NCI-H2081 (cell line): ENCODE measurements around the gene KBTBD3.

Experiments
- DNase-seq, 2 experiments: peaks; one replicate each; lab custom pipeline; 2025; lab: John Stamatoyannopoulos, UW

The KBTBD3 gene, protein sequence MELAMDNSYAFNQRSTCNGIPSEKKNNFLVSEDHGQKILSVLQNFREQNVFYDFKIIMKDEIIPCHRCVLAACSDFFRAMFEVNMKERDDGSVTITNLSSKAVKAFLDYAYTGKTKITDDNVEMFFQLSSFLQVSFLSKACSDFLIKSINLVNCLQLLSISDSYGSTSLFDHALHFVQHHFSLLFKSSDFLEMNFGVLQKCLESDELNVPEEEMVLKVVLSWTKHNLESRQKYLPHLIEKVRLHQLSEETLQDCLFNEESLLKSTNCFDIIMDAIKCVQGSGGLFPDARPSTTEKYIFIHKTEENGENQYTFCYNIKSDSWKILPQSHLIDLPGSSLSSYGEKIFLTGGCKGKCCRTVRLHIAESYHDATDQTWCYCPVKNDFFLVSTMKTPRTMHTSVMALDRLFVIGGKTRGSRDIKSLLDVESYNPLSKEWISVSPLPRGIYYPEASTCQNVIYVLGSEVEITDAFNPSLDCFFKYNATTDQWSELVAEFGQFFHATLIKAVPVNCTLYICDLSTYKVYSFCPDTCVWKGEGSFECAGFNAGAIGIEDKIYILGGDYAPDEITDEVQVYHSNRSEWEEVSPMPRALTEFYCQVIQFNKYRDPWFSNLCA

DNA sequence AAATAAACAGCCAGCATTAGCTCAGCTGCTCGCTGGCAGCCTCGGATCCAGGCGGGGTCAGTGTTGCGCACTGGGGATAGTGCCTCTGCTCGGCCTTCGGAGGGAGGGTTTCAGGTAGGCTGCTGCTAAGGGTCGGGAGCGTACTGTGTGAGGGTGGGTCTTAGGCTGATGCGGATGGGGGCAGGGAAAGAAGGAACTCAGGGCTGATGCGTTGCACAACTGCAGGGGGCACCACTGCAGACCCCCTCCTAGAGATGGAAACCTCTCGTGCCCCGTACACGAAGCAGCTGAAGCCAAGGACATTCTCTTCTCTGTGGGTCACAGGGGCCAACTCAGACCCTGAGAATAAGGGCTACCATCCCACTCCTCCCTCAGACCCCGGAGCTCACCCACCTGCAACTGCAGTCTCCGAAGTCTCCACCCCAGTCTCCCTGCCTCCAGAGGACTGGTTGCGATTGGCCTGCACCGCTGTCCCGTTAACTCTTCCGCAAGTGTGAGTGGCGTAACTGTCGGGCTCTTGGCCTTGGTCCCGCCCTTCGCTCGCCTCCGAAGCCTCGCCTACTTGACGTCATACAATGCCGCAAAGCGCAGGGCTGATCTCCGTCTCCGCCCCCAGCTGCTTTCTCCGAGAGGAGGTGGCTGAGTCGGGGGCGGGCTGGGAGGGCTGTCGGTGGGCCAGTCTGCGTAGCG, at the start of gene KBTBD3:
Gene KBTBD3 (minus strand): TSS at position 429 of the 690 bp plus-strand sequence. CDS start 18,250 bp downstream, outside the sequence.
- DNase-seq = peak; percentile 99

DNA sequence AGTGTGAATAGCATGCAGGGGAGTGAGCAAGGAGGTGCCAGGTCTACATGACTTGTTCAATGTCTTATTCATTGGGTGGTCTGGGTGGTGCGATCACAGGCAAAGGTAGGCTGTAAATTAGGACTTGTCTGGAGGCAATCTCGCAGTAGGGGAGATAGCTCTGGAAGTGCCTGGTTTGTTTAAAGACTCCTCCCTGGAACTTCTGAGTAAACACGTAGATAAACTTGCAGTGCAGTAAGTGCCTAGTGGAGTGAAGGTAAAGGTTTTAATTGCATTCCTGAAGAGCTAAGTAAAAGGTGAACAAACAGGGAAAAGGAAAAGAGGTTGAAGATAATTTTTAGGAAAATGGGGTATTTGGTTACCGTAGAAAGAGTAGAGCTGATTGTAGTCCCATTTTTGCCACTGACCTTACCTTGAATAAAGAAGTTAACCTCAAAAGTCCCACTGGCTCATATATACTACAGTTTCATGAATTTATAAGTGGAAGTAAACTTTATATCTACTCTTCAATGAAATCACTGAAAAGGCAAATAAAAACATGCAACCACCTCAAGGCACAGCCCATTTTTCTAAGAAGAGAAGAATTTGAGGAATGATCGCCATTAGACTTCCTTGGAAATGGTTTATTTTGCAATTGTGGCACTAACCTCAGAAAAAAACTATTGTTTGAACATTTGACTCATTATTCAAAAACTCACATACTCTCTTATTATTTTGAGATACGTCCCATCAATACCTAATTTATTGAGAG, 44.6 kb upstream of the KBTBD3 start:
- DNase-seq = no peak

DNA sequence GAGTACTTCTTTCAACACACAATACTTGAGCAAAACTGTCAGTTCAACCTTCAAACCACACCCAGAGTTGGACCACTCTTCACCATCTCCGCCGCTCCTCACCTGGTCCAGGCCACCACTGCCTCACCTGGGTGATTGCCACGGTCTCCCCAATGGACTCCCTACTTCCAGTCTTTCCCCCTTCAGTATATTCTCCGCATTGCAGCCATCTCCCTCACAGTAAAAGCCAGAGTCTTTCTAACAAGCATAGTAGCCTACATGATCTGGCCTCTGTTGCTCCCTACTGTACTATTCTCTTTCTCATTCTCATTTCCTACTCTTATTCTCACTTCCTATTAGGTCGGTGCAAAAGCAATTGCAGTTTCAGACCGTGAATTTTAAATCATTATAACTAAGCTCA, 28.8 kb upstream of the KBTBD3 start:
- no peak for DNase-seq

DNA sequence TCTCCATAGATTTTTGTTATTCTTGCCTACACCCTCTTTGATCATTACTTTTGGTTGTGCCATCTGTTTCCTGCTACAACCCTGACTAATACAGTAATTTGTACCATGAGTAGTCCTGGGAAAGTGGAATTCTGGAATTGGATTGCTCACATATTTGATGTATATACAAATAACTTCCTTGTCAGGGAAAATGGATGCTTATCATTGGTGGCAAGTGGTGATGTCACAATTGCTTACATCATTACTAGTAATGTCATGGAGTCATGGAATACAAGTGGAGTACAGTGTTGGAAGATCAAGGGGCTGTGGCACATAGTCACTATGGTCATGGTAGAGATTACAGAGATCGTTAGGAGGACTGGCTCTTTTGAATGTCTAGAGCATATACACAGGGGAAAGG, 24.7 kb upstream of the KBTBD3 start:
- no peak for DNase-seq

DNA sequence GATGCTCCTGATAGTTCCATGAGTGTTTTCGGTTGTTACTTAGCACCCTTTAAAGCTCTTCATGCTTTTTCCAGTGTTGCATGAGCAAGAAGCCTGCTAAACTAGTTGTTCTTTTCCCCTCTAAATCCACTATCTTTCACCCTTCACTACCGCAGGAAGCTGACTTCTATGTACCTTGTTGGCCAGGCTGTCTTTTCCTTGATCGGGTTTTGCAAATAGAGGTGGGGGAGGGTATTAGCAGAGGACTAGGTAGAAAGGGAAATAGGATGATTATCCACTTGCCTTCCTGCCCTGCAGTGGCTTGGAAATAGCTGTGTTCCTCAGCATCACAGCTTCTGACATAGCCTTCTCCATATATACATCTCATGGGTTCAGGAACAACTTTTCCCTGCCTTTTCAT, 24.2 kb upstream of the KBTBD3 start:
- no peak for DNase-seq

DNA sequence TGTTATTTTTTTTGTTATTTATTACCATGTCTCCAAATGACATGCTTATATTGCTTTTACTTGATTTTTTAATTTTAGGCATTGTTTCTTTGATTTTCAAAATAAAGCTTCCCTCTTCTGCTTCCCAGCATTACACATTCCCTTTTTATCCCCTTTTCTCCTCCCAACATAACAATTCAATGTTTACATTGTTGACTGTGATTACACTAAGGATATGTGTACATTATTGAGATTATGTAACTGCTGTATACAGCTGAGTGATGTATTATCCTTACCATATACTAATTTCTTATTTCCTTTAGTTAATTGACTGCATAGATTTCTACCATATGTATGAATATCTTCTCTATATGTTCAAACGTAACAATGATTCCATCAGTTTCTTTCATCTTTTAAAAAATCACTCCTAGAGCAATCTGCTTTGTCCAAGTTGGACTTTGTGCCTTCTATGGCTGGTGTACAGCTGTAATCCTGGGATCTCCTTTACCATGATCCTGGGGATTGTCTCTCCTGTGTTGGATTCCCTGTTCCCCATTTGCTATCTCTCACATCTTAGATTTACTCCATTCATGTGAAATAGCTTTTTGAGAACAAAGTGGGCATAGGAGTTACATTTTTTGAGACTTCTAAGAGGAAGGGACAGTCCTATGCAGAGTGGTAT, 21.9 kb upstream of the KBTBD3 start:
- DNase-seq = no peak

DNA sequence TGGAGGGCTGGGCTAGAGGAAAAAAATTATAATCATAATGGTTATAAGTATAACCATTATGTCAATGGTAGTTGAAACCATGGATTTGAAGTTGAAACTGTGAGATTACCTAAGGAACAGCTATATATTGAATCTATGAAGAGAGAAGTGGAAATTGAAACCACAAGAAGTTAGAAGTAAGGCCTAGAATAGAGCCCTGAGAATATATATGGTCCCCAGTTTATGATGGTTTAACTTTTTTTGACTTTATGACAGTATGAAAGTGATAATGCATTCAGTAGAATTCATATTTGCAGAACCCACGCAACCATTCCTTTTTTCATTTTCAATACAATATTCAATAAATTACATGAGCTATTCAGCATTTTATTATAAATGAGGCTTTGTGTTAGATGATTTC, 15.3 kb upstream of the KBTBD3 start:
- no peak for DNase-seq

DNA sequence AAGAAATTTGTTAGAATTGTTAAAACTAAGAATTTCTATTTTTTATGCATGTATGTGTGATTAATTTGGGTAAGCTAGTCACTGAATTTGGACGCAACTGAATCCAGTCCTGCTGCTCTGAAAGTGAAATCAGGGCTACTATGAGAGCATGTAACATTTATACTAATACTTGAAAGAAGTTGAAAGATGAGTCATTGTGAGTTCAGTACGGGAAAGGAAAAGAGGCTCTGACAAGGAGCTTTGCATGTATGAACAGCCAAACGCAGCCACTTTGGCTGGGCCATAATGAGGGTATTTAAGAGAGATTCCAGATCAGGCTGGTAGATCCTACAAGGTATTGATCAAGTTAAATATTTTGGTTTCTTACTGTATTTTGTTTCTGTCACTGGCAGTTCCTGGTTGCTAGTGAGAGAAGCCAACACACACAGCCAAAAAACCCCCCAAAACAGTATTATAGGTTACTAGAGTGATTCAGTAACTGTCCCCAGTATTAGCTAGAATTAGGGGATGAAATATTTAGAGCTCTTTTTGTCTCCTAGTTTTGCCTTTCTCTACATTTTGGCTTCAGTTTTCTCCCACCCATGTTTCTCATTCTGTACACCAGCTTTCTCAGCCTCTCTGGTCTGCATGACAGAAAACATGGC, 14.5 kb upstream of the KBTBD3 start:
- DNase-seq = no peak

DNA sequence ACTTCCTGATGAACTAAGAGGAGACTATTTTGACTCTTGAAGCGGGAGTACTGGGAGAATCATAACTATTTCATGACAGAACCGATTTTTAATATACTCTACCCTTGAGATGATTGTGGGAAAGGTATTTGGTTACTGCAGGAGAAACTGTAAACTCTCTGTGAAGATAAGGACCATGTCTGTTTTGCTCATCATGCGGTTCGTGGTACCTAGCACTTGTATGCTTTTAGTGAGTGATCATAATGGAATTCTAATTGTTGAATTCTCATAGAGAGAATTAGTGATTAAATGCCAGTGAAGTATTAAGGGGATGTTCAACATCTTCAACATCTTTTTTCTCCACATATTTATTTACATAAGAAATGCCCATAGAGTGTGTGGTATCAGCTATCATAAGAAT, 11.7 kb upstream of the KBTBD3 start:
- no peak for DNase-seq

DNA sequence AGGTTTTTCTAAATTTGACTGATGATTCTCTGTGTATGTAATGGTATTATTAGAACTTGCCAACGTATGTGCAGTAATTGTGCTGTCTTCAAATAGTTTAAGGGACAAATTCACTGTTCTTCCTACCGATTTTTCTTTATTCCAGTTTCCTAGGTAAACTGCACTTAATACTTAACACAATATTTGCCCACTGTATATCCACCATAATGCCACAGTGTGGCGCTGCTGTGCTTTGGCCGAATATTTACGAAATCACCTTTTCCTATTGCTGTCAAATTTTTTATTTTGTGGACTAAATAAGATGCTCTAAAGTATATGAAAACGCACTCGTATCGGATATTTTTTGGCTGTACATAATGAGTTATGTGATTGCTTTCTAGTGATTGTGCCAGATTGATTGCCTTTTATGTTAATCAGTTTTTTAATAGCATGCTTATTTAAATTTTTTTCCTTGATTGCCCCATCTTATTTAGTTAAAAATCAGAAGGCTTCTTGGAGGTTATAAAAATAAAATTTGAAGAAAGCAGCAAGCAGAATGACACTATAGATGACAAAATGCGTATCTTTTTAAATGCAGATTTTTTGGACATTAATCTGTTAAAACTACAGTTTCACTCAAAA, 10.8 kb upstream of the KBTBD3 start:
- peak; percentile 43 to 58 for DNase-seq

DNA sequence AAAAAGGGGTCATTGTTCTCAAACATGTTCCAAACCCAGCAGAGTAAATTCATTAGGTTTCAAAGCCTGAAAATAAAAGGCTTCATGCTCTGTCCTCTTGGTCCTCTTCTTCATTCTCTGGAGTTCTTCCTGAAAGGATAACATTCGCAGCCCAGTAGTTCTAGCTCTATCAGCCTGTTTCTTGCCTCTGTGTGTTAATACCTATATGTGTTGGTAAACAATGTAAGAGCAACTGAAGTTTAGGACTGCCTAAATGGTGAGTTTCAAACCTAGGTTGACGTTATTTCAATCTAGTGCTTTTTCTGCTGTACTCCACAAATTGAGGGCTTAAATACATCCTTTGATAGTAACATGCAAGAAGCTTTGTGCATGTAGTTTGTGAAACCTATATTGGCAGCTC, 9.7 kb upstream of the KBTBD3 start:
- no peak for DNase-seq

DNA sequence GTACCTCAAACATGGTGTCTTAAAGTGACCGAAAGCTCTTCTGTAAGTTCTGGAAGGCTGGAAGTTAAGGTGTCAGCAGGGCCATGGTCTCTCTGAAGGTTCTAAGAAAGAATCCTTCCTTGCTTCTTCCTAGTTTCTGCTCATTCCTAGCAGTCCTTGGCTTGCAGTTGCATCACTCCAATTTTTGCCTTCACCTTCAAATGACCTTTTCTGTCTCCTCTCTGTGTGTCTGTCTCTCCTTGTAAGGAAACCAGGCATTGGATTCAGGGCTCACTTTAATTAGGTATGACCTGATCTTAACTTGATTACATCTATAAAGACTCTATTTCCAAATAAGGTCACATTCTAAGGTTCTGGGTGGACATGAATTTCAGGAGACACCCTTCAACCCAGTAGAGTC, 9.0 kb upstream of the KBTBD3 start:
- no peak for DNase-seq

DNA sequence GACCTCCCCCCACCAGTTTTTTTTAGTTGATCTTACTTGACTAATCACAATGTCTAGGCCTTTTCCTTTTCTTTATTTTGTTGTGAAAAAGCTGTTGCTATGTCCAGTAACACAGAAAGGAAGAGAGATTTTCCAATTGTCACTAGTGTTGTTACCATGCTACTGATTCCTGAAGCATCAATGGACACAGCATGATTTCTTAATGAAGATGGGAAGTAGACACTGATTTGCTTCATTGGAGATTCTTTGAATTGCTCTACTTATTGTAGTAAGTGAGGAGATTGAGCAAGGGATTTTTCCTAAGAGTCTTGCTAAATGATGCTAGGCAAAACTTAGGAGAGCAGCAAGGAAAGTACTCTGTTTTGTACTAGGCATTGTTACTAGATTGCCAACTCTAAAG, 4.9 kb upstream of the KBTBD3 start:
- DNase-seq = no peak

DNA sequence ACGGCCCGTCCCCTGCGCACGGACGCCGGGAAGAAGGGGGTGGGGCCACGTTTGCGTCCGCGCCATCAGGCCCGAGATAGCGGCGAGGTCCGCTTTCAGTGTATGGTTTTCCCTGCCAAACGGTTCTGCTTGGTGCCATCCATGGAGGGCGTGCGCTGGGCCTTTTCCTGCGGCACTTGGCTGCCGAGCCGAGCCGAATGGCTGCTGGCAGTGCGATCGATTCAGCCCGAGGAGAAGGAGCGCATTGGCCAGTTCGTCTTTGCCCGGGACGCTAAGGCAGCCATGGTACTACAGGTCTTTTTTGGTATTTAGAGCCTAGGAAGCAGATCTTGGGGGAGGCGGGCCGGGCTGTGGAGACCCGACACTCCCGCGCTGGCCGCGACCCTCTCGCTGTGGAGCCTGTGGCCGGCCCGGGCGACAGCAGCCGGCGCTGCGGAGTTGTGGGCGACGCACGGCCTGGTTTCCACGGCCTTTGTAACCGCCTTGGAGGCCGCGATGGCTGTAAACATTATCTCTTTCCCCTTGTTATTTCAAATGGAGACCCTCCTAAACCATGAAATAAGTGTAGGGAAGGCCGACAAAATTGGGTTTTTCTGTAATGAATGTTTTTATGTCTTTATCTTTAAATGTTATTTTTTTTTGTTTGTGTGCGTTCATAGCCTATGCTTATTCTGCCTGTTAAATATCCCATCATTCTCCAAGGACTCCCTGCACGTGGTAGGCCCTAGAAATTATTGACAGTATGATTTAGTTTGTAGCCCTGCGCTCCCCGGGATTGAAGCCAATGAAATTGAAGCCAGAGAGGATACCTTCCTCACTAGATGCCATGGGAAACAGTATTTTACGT, 685 bp upstream of the KBTBD3 start, which contains the start of gene AASDHPPT:
Gene AASDHPPT (plus strand): TSS at position 54 of the 847 bp plus-strand sequence. CDS start 49 bp downstream, at position 103.
- DNase-seq = peak; percentile 15 to 71

DNA sequence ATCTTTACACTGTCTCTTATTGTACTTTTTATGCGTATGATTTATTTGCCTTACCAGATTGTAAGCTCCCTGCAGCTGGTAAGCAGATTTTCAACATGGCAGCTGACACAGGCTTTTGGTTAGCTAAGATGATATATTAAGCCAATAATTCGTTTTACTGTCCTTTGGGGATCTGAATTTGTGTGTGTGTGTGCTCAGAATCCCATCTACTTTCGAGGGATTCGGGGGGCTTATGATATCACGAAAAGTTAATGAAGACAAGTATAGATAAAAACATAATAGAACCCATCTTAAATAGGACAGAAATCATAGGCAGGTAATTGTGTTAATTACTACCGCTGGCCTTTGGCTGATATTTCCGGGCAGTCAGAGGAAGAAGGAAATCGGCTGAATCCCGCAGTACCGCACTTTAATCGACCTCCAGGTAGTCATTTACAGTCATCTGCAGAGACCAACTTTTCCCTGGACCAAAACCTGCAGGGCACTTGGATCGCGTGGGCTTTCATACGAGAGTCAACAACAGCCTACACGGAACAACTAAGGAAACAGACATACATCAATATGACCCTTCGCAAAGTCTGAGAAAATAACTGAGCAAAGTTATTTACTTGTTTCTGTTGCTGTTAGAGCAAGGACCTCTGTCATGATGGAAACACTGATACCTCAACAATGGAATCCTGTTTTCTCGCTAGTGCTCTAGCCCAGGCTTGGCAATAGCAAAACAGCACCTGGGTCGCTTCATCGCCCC, 802 bp downstream of the KBTBD3 start:
- DNase-seq = peak in 1 of 2 experiments; percentile 29

DNA sequence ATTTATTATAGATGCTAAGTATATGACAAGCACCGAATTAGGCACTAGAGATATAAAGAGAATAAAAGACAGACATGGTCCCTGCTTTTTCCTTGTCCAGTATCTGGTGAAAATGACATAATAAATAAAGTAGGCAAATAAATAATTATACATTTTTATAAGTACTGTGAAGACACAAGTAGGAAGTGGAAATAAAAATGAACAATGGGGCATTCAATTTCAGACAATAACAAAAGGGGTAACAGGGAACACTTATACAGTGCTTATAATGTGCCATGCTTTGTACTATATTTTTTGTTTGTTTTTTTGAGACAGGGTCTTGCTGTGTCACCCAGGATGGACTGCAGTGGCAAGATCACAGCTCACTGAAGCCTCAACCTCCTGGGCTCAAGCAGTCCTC, 4.3 kb downstream of the KBTBD3 start:
- DNase-seq = no peak

DNA sequence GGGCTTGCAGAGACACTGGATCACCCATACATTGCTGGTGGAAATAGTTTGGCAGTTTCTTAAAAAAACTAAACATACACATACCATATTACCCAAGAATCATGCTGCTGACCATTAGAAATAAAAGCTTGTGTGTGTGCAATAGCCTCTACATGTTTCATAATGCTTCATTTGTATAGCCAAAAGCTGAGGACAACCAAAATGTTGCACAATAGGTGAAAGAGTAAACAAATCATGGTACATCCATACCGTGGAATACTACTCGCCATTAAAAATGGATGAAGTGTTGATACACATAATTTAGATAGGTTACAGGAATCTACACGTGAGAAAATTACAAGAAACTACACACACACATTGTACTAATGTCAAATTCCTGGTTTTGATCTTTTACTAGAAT, 6.5 kb downstream of the KBTBD3 start:
- DNase-seq = no peak

DNA sequence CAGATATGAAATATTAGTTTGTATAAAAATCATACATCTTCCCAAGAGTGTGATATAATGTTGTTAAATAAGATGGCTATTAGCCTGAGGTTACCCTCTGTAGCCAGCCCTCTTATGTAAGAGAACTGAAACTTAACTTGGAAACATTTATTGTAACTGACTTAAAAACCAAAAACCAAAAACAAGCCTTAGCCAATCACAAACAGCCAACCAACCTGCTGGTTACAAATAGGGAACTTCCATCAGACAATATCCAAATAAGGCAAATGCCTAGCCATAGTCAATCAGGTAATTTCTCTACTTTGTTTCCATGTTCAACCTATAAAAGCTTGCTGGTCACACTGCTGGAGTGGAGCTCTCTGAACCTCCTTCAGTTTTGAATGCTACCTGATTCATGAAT, 14.1 kb downstream of the KBTBD3 start:
- DNase-seq = no peak
